T follicular helper cell (primary cell): ENCODE data around the gene IL13.
A peak's percentile ranks its signal among the peaks of the same experiment; 100 is the strongest.

Source experiments
- DNase-seq: peaks from one replicate; pipeline ENCODE4 v3.0.0-alpha.2; 2020; ENCODE audit warnings: low read depth

Gene IL13

DNA sequence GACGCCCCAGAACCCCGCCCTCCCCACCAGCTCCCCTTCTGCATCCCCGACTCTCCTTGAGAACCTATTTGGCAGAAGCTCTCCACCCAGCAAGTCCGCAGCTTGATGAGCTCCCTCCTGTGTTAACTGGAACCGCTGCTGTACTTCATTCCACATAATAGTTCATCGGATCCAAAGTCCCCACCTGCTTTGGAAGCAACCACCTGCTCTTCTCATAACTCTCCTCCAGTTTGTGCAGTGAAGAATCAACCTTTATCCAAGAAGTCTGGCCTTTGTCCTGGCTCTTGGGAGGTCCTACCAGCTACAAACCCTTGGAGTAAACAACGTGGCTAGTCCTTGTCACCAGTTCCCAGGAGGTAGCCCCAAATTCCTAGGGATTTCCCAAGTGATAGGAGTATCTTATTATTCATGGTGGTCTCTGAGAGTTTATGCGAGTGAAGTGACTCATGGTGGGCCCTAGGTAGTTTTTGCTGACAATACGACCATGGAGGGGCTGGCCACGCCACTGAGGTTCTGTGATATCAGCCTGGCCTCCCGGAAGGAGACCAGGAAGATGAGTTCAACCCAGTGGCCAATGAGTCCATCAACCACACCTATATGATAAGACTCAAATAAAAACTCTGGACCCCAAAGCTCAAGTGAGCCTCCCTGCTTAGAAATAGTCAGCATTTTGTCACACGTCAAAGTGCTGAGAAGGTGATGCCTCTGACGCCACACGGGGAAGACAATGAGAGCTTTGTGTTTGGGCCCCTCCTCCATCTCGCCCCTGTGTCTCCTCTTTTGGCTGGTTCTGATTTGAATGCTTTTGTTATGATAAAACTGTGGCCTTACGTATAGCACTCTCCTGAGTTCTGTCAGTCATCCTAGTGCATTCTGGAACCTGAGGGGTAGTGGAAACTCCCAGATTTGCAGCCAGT lies 12.3 kb downstream of the IL13 start:
- no peak for DNase-seq

DNA sequence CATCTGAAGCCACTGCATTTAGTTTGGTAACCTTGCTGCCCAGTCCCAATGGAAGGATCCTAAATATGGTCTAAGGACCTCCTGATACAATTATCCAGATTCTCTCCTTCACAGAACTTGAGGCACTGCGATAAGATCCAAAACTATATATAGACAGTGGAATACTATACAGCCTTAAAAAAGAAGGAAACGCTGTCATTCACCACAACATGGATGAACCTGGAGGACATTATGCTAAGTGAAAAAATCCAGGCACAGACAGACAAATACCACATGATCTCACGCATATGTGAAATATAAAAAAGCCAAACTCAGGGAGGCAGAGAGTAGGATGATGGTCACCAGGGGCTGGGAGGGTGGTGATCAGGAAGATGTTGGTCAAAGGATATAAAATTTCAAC lies 13.0 kb downstream of the IL13 start:
- no peak for DNase-seq

DNA sequence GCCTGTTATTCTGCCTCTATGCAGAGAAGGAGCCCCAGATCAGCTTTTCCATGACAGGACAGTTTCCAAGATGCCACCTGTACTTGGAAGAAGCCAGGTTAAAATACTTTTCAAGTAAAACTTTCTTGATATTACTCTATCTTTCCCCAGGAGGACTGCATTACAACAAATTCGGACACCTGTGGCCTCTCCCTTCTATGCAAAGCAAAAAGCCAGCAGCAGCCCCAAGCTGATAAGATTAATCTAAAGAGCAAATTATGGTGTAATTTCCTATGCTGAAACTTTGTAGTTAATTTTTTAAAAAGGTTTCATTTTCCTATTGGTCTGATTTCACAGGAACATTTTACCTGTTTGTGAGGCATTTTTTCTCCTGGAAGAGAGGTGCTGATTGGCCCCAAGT lies 15.5 kb downstream of the IL13 start:
- no peak for DNase-seq

DNA sequence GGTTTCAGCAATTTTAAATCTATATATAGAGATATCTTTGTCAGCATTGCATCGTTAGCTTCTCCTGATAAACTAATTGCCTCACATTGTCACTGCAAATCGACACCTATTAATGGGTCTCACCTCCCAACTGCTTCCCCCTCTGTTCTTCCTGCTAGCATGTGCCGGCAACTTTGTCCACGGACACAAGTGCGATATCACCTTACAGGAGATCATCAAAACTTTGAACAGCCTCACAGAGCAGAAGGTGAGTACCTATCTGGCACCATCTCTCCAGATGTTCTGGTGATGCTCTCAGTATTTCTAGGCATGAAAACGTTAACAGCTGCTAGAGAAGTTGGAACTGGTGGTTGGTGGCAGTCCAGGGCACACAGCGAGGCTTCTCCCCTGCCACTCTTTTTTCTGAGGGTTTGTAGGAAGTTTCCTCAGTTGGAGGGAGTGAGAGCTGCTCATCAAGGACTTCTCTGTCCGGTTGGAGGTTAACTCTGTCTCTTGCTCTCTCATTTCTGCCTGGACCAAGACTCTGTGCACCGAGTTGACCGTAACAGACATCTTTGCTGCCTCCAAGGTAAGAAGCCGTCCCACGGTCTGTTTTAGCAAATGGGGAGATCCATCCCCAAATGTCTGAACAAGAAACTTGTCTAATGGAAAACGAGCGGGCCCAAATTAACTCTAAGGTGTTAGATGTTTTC lies 16.1 kb downstream of the IL13 start, which contains the start of gene IL4:
Gene IL4, plus strand, starts transcription at position 51 of the 692 bp plus-strand sequence. Its CDS starts 62 bp downstream, at position 113.
- no peak for DNase-seq

DNA sequence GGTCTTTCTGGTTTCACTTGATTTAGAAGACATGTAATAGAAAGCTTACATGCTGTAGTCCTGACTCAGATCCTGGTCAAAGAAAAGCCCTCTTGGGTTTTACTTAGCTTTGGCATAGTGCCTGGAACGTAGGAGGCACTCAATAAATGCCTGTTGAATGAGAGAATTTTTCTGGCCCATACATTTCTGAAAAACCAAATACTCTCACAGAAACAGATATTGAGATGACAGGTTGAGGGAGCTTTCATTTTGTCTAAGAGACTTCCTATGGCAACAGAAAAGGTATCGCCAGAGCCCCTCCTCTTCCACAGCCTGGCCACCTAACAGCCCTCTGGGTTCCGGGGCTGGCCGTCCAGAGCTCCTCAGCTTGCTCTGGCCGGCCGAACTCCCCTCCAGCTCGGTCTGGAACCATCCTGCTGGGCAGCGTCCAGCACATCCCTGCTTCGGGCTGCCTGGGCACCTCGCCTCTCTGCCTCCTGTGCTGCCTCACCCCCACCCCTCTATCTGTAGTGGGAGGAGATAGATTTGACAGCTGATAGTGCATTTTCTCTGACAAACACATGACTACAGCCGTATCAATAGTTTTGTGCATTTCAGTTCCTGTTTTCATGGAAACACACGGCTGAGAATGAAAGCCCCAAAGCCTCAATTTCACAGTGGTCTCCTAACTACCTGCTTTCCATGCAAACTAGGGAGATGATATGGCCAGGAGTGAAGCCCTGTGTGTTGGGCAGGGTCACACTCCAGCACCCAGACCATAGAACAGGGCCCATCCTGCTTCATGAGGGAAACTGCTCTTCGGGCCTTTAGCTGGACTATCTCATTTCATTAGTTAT lies 16.9 kb downstream of the IL13 start:
- no peak for DNase-seq

DNA sequence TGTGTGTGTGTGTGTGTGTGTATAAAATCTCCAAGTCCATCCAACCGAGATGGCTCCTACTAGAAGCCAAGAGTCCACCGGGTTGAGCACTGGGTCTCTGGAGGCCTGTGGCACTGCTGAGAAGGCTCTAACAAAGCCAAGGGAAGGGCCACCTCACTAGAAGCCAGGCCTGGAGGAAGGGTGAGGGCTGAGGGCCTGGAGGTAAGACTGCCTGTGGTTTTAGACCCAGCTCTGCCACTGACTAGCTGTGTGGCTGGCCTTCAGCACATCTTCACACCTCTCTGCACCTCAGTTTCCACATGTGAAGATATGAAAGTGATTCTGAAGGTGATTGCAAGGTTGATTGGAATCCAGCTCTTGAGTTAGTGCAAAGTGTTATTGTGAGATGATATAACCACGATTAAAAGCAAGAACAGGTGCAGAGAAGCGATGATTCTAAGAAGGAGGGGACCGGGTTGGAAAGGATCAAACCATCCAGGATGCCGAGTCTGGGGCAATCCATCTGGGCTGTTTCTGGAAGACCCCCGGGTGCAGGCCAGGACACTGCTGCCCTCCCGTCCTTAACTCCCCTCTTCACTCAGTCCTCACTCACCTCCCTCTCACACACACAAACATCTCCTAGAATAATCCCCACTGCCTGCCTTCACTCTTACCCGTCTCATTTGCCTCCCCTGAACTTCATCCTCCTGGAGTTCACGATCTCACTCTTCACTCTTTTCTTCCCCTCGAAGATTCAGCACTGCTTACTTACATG lies 18.1 kb downstream of the IL13 start:
- no peak for DNase-seq

DNA sequence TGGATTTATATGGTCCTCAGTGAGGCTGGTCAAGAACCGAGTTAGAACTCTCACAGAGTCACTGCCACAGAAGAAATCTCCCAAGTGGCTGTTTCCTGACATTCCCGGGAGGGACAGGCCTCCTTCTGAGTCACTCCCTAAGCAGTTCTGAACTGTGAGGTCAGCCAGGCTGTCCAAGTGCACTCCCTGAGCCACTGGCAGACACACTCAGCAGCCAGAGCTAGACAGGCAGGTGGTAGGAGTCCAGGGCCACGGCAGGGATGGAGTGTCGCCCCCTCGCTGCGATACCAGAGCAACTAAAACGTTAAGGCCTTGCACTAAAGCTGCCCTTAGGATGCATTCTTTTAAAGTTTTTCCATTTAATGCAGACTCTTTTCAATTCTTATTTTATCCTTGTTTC lies 19.2 kb downstream of the IL13 start:
- DNase-seq: no peak

DNA sequence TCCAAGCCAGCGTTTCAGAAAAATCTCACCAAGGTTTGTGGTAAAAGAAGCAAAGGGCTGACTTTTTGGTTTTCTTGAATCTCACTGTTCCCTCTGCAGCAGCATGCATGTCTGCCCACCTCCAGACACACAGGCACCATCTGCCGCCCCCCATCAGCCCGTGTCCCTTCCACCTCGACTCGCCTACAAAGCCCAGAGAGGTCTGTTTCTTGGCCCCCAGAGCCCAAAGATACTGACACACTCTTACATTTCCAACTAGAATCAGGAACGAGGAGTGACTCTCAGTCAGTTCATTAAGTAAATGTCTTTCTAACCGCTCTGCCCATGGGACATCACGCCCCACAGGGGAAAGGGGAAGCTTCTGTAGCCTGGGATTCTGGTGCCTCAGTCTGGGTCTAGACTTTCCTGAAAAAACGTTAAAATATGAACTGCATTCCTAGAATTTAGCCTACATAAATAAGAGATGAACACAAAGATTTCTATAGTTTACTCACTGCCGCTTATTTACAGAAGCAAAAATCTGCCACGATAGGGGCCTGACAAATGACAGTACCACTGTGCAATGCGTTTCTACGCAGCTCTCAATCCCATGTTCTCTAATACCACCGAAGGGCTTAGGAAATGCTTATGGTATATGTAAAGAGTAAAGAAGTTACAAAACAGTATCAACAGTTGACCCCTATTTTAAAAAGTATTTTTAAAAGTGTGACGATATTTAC lies 19.9 kb downstream of the IL13 start:
- no peak for DNase-seq

DNA sequence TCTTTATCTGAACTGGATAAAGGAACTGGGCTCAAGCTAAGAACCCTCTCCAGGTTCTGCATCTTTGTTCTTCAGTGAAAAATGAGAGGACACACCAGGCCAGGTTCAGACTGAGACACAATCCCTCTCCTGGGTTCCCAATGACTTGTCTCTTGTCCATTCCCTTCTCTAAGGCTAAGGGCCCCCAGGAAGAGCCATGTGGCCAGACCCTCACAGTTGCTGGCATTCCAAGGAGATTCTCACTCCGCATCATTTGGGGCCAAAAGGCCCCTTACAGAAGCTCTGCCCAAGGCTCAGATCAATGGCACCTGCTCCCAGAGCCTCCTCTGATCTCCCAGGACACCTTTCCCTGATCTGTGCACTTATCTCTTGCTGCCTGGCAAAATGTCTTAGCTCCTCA lies 20.8 kb downstream of the IL13 start:
- DNase-seq: no peak

DNA sequence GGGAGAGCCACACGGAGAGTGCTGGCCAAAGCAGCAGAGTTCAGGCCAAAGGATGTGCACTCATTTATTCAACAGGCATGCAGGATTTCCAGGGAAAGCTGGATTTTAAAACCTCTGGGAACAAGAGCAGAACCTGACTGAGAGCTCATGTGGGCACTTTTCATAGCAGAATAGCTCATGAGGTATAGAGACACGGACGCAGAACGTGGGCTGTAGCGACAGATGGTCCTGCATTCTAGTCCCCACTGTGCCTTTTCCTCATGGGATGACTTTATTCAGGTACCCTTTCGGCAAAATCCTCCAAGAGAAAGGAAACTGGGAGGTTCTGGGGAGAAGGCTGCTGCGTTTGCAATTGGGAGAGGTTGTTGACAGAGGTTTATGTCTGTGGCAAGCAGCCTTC lies 21.2 kb downstream of the IL13 start:
- DNase-seq: no peak

DNA sequence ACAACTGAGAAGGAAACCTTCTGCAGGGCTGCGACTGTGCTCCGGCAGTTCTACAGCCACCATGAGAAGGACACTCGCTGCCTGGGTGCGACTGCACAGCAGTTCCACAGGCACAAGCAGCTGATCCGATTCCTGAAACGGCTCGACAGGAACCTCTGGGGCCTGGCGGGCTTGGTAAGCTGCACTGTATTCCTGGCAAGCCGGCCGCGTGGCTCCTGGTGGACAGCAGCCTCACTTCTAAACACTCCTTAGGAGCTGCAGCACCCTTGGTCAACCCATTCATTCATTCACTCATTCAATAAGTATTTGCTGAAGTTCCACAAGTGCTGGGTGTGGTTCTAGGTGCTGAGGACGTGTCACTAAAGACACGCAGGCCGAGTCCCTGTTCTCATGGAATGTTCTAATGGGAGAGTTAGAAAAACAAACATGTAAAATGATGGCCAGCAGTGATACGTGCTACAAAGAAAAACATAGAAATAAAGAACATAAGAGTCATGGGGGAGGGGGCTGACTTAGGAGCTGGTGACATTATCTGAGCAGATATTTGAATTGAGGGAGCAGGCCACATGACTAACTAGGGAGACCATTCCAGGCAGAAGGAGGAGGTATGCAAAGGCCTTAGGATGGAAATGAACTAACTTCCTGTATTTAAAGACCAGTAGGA lies 21.9 kb downstream of the IL13 start:
- DNase-seq: no peak

DNA sequence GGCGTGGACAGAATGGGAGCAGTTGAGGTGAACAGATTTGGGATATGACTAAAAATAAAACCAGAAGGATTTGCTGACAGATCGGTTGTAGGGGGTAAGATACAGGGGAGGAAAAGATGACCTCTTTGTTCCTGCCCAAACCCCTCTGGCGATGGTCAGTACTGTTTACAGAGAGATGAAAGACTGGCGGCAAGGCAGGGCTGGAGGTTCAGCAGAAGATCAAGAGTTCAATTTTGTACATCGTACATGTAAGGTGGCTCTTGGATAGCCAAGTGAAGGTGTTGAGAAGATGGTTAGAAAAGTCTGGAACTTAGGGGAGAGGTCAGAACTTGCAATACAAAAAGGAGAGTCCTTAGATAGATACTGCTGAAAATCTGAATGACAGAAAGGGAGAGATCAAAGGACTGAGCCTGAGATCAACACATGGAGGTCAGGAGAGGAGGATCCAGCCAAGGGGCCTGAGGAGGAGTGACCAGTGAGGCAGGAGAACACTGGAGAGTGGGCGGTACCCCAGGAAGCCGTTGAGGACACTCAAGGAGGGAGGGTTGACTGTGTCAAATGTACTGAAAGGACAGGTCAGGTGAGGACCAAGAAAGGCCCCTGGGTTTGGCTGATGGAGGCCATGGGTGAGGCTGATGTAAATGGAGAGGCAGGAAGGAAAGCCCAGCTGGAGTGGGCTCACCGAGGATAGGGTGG lies 23.0 kb downstream of the IL13 start:
- no peak for DNase-seq

DNA sequence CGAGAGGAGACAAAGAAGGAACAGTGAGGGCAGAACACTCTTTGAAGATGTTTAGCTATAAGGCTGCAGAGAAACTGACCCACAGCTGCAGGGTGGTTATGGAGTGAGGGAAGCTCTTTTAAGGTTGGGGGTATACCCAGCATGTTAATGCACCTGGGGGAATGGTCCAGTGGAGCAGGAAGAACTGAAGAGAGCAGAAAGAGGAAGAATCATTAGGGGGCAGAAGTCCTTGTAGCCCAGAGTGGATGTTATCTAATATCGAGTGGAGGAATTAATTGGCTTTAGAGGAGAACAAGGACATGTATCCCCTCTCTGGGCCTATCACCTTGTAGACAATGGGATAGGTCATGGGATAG lies 23.5 kb downstream of the IL13 start:
- DNase-seq: no peak

DNA sequence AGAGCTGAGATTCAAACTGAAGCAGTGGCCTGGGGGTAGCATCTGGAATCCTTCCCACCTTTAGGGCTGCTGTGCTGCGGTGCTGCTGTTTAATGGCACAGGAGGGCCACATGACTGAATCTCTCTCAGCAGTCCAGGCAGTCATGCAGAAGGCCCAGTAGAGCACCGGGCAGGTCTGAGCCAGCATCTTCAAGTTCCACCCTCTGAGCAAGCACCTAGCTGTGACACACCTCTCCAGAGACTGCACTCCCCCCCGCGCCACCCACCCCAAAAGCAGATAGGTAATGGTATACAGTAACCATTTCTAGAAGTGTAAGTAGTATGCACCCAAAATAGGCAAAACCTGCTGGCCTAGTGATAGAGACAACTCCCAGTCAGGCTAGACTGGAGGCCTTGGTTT lies 24.0 kb downstream of the IL13 start:
- DNase-seq: no peak

DNA sequence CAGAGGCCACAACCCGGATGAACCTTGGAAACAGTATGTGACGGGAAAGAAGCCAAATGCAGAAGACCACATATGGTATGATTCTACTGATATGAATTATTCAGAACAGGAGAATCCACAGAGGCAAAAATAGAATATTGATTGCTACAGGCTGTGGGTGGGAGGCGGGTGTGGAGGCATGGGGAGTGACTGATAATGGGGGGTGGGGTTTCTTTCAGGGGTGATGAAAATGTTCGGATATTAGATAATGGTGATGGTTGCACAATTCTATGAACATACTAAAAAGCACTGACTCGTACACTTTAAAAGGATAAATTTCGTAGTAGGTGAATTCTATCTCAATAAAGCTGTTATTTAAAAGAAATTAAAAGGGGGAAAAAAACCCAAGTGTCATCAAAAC lies 26.5 kb downstream of the IL13 start:
- no peak for DNase-seq

DNA sequence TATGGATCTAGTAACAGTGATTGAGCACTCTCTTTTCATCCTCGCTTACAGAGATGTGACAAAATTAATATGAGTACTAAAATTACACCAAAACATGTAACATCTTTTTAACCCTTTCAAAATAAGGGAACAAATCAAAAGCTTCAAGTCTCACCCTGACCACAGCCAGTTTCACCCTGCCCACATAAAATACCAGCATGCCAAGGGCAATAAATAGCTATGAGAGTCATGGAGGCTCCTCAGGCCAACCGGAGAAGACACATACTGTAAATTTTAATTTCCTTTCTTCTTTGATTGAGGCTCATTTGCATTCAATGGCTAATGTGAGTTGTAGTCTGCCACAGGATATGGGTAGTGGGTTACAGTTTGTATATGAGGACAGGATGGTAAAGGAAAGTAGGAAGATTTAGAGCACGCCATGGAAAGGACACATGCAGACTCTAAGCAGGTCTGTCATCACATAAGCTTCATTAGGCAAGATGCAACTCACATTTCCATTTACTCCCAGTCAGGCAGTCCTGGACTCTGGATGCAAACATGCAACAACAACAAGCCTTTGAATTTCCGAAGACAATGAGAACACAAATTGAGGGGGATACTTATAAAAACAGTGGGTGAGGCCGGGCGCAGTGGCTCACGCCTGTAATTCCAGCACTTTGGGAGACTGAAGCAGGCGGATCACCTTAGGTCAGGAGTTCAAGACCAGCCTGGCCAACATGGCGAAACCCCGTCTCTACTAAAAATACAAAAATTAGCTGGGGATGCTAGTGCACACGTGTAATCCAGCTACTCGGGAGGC lies 27.1 kb downstream of the IL13 start:
- DNase-seq: no peak

DNA sequence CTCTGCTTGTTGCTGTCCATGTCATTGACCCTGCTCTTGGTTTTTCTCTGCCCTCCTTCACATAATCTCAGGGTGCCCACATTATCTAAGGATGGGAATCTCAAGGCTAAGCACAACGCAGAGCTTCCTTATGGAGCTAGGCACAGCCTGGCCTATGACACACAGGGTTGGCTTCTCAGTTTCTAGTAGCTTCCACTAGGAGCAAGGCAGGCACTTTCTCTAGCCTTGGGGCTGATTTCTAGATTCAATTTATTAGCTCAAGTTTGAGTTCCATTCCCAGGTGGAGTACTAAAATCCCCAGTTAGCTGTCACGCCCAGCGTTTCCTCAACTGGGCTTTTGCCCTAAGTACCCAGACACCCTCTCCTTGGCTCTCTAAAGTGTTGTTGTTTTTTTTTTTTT lies 28.2 kb downstream of the IL13 start:
- DNase-seq: no peak

DNA sequence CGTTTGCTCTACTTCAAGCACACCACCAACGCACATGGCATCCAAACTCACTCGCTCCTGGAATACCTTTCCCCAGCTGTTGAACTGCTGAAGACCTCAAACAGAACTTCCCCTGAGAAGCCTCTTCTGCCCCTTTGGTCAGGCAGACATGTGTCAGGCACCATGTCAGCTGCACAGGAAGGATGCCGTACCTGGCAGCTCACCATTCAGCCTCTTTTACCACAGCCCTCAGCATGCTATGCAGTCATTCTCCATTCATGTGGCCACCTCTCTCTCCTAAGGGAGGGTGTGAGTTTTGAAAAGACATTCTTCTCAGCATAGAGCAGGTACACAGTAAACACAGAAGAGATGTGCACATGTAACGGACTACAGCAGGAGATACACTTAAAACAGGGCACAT lies 30.0 kb downstream of the IL13 start:
- DNase-seq: peak; percentile 19
